Mucosa of descending colon (tissue), 3 donors: ENCODE results near the gene C19orf85. TPM values are rescaled to one million over a fixed set of nuclear protein-coding genes. Genes with fewer than 3 reads are reported as not detected.

Experiments
- ATAC-seq: fragments of 200-7000 bp; cut with Tn5 transposase; one replicate; pipeline ENCODE4 v1.9.1; 2020; ENCODE audit warnings: mild to moderate bottlenecking, moderate library complexity
- DNase-seq, 3 donors: peaks; one replicate each; pipeline ENCODE4 v3.0.0-alpha.2; 2020
- H3K36me3 ChIP-seq: fragments of 200-600 bp; one replicate; pipeline ENCODE4 v1.8.0; 2021; ENCODE audit warnings: low read depth, mild to moderate bottlenecking
- H3K4me1 ChIP-seq: fragments of 200-600 bp; one replicate; pipeline ENCODE4 v1.8.0; 2021; ENCODE audit warnings: low read depth, mild to moderate bottlenecking
- H3K4me3 ChIP-seq: fragments of 200-600 bp; one replicate; pipeline ENCODE4 v1.8.0; 2021; ENCODE audit warnings: mild to moderate bottlenecking
- H3K9me3 ChIP-seq: fragments of 200-600 bp; one replicate; pipeline ENCODE4 v1.8.0; 2021; ENCODE audit warnings: mild to moderate bottlenecking
- CTCF ChIP-seq: fragments of 200-600 bp; IDR thresholded peaks from one replicate; pipeline ENCODE4 v1.8.0; 2022; ENCODE audit warnings: antibody characterized with exemption, mild to moderate bottlenecking
- intact Hi-C, 2 donors: fragments of 100-400 bp; cut with DNase I in 1 of 2; cut with micrococcal nuclease in 1 of 2; formaldehyde crosslinking; loops; one replicate each; pipeline versions ENCODE4 v1.11.0 to v1.11.1; 2022; cut with DNase I, micrococcal nuclease
- total RNA-seq, 3 donors: library from RNA; stranded (reverse); fragmentation: NEBNext Ultra II Directional in 2 of 3; extraction: Animal tissue kit (Norgen Biotek cat#: 25700) in 2 of 3; gene quantifications; one replicate each; pipeline versions ENCODE4 v1.2.1 to v1.2.4, GENCODE V29; 2021 to 2023
- donor health status: DM: no; HTN: no; CAD: no; lungs with moderate emphysema.
- donor health status: DM: no; HTN: no; CAD: no.
- donor health status: DM: no; HTN: yes; CAD: no.

Gene C19orf85
- total RNA-seq, 3 donors from 2014 or later = not detected

- no peak for TF ChIP-seq CTCF
- peaks cover 4% of the 10 kb centered on the region for H3K36me3 ChIP-seq
- peak overlapping the region; percentile 68 for H3K4me3 ChIP-seq
- ATAC-seq (peak; percentile 57), DNase-seq (peak; percentile 86 to 88 (median 88))
- intact Hi-C loops = no loop called here
- no peaks in the 10 kb centered on the region for H3K9me3 ChIP-seq
- H3K4me1 ChIP-seq = peaks cover 10% of the 10 kb centered on the region
Observed at GRCh38 chr19:55460670-55461258, 3.8 kb downstream of the C19orf85 start.

GRCh38 chr19:55459950-55460657 lies 4.4 kb downstream of the C19orf85 start:
- H3K4me3 ChIP-seq = no peak overlapping the region
- ATAC-seq (no peak), DNase-seq (peak in 1 of 3 donors; percentile 54)
- peaks cover 4% of the 10 kb centered on the region for H3K36me3 ChIP-seq
- H3K4me1 ChIP-seq = peaks cover 10% of the 10 kb centered on the region
- TF ChIP-seq CTCF = no peak
- intact Hi-C loops = no loop called here
- H3K9me3 ChIP-seq = no peaks in the 10 kb centered on the region

- TF ChIP-seq CTCF = no peak
- H3K4me1 ChIP-seq = peaks cover 10% of the 10 kb centered on the region
- no peak for DNase-seq
- H3K4me3 ChIP-seq = no peak overlapping the region
- no peaks in the 10 kb centered on the region for H3K9me3 ChIP-seq
- H3K36me3 ChIP-seq = peaks cover 4% of the 10 kb centered on the region
- intact Hi-C loops = no loop called here
- no peak for ATAC-seq
Observed at GRCh38 chr19:55459551-55459949, 5.0 kb downstream of the C19orf85 start.

GRCh38 chr19:55457683-55458457 lies 6.7 kb downstream of the C19orf85 start:
- no peak for DNase-seq
- TF ChIP-seq CTCF = no peak
- Histone ChIP-seq H3K9me3 (no peaks in the 10 kb centered on the region), H3K4me1 (peaks cover 10% of the 10 kb centered on the region), H3K36me3 (peaks cover 4% of the 10 kb centered on the region), H3K4me3 (no peak overlapping the region)
- no peak for ATAC-seq
- intact Hi-C loops = no loop called here

- intact Hi-C loops = no loop called here
- Histone ChIP-seq H3K4me3 (no peak overlapping the region), H3K9me3 (no peaks in the 10 kb centered on the region), H3K36me3 (no peaks in the 10 kb centered on the region), H3K4me1 (peaks cover 18% of the 10 kb centered on the region)
- no peak for DNase-seq
- no peak for ATAC-seq
- TF ChIP-seq CTCF = no peak
Observed at GRCh38 chr19:55456347-55456746, 8.2 kb downstream of the C19orf85 start.
